Esophagus muscularis mucosa (tissue), 4 donors: Measurements from ENCODE around the gene TOM1L1. TPM values are rescaled to one million over a fixed set of nuclear protein-coding genes. Genes with fewer than 3 reads are reported as not detected.

Experiments
- DNase-seq: peaks from one replicate; pipeline ENCODE4 v3.0.0-alpha.2; 2017; ENCODE audit errors: extremely low spot score
- H3K27ac ChIP-seq, 4 donors: fragments of 200-600 bp; sonication (generic); replicated peaks in 1 of 4; 1 replicate in 3 of 4; 2 replicates in 1 of 4; pipeline ENCODE4 v1.5.1; 2016 to 2019; ENCODE audit warnings: mild to moderate bottlenecking in 1 of 4
- H3K27me3 ChIP-seq, 4 donors: fragments of 200-600 bp; sonication (generic); one replicate each; pipeline versions ENCODE4 v1.5.1 to v1.6.0; 2016 to 2019
- H3K36me3 ChIP-seq, 4 donors: fragments of 200-600 bp; sonication (generic); one replicate each; pipeline ENCODE4 v1.5.1; 2016 to 2019
- H3K4me1 ChIP-seq, 4 donors: fragments of 200-600 bp; sonication (generic); one replicate each; pipeline ENCODE4 v1.5.1; 2016 to 2019
- H3K4me3 ChIP-seq, 4 donors: fragments of 200-600 bp; sonication (generic); 1 replicate in 2 of 4; 2 replicates in 2 of 4; pipeline ENCODE4 v1.5.1; 2016 to 2019; ENCODE audit warnings: mild to moderate bottlenecking in 4 of 4, moderate library complexity in 1 of 4
- H3K9me3 ChIP-seq, 4 donors: fragments of 200-600 bp; sonication (generic); 1 replicate in 3 of 4; 2 replicates in 1 of 4; pipeline ENCODE4 v1.5.1; 2016 to 2019
- EP300 ChIP-seq: sonication (generic); formaldehyde crosslinking; IDR thresholded peaks from one replicate; pipeline ENCODE4 v1.6.1; 2017; ENCODE audit warnings: antibody characterized with exemption
- POLR2A ChIP-seq: fragments of 450-650 bp; IDR thresholded peaks from one replicate; pipeline ENCODE4 v1.6.1; 2017; ENCODE audit warnings: antibody characterized with exemption, moderate library complexity, mild to moderate bottlenecking, low read depth
- POLR2AphosphoS5 ChIP-seq, 2 donors: sonication (generic); formaldehyde crosslinking; IDR thresholded peaks; one replicate each; pipeline ENCODE4 v1.6.1; 2017; ENCODE audit warnings: antibody characterized with exemption in 2 of 2
- WGBS: methylation state at CpG from one replicate; pipeline ENCODE4 v1.1.5; 2018; 5-methylcytosine and 5-hydroxymethylcytosine counted together
- intact Hi-C: fragments of 100-400 bp; cut with DNase I; formaldehyde crosslinking; loops from one replicate; pipeline ENCODE4 v1.15.1; 2023
- total RNA-seq, 4 donors: library from RNA; depleted of rRNA; stranded (reverse); fragments of >200 nt; gene quantifications; one replicate each; pipeline versions ENCODE4 v1.1.0 to v1.2.1, GENCODE V29; 2016
- TF ChIP-seq, protein P1 (sequence below), 3 experiments: fragments of 200-600 bp in 2 of 3; fragments of 450-650 bp in 1 of 3; sonication (generic) in 2 of 3; IDR thresholded peaks; one replicate each; pipeline ENCODE4 v1.5.1; 2017 to 2019; ENCODE audit warnings: antibody characterized with exemption in 3 of 3, mild to moderate bottlenecking in 2 of 3, moderate library complexity in 1 of 3

The TOM1L1 gene
- total RNA-seq, 4 donors from 2014 or later = 25.8 to 40.7 (median 28.6) TPM

DNA sequence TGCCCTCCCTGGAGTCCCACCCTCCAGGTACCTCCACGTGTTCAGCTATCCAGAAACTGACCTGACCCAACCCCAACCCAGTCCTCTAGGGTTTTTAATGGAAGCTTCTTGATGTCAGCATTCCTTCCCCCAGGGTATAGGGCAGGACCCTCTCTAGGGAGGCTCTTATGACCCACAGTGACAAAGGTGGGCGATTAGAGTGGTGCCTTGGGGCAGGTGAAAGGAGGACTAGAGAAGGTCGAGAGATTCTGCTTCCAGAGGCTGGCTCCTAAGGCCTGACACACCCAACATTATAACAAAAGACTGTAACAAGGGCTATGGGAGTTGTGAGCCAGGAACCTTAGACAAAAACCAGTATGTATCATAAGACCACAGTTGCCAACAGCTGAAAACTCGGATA is 50.6 kb downstream of the TOM1L1 start:
- no peaks in the 10 kb centered on the region for H3K4me1 ChIP-seq
- intact Hi-C loops = no loop called here
- H3K27me3 ChIP-seq = no peaks in the 10 kb centered on the region
- no peaks in the 10 kb centered on the region for H3K9me3 ChIP-seq
- peaks cover 0 to 59% (median 22%) of the 10 kb centered on the region in 4 donors for H3K36me3 ChIP-seq
- no peak for DNase-seq
- 91% methylated on average over 4 of the region's 4 CpGs for WGBS
- H3K27ac ChIP-seq = no peak overlapping the region
- TF ChIP-seq, protein P1, sequence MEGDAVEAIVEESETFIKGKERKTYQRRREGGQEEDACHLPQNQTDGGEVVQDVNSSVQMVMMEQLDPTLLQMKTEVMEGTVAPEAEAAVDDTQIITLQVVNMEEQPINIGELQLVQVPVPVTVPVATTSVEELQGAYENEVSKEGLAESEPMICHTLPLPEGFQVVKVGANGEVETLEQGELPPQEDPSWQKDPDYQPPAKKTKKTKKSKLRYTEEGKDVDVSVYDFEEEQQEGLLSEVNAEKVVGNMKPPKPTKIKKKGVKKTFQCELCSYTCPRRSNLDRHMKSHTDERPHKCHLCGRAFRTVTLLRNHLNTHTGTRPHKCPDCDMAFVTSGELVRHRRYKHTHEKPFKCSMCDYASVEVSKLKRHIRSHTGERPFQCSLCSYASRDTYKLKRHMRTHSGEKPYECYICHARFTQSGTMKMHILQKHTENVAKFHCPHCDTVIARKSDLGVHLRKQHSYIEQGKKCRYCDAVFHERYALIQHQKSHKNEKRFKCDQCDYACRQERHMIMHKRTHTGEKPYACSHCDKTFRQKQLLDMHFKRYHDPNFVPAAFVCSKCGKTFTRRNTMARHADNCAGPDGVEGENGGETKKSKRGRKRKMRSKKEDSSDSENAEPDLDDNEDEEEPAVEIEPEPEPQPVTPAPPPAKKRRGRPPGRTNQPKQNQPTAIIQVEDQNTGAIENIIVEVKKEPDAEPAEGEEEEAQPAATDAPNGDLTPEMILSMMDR (IDR thresholded peaks at IDR 0.05) = no peak
- TF ChIP-seq POLR2A (no peak), EP300 (no peak), POLR2AphosphoS5 (IDR thresholded peaks at IDR 0.05) (no peak)
- H3K4me3 ChIP-seq = no peak overlapping the region

DNA sequence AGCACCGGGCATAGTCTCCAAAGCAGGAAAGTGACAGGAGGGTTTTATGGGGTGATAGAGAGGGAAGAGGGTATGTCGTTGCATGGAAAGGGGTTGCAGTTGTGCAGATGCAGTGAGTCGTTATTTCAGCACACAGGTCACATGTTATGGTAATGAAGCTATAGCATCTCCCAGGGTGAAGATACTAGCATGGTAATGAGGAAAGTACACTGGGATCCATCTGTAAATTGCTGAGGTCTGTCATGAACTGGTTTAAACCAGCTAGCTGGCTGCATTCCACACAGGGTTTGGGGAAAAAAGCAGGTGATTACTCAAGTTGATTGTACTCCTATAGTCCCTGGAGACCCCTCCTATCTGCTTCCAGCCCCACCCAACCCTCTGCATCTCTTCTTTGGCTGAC is 56.1 kb downstream of the TOM1L1 start:
- intact Hi-C loops = no loop called here
- Histone ChIP-seq H3K9me3 (no peaks in the 10 kb centered on the region), H3K4me3 (no peak overlapping the region), H3K27me3 (no peaks in the 10 kb centered on the region), H3K36me3 (peaks cover 16 to 87% (median 60%) of the 10 kb centered on the region in 4 donors), H3K4me1 (no peaks in the 10 kb centered on the region), H3K27ac (no peak overlapping the region)
- 65% methylated on average over 3 of the region's 3 CpGs for WGBS
- TF ChIP-seq POLR2A (no peak), POLR2AphosphoS5 (IDR thresholded peaks at IDR 0.05) (no peak), EP300 (no peak)
- TF ChIP-seq, protein P1 (IDR thresholded peaks at IDR 0.05) = no peak
- no peak for DNase-seq

DNA sequence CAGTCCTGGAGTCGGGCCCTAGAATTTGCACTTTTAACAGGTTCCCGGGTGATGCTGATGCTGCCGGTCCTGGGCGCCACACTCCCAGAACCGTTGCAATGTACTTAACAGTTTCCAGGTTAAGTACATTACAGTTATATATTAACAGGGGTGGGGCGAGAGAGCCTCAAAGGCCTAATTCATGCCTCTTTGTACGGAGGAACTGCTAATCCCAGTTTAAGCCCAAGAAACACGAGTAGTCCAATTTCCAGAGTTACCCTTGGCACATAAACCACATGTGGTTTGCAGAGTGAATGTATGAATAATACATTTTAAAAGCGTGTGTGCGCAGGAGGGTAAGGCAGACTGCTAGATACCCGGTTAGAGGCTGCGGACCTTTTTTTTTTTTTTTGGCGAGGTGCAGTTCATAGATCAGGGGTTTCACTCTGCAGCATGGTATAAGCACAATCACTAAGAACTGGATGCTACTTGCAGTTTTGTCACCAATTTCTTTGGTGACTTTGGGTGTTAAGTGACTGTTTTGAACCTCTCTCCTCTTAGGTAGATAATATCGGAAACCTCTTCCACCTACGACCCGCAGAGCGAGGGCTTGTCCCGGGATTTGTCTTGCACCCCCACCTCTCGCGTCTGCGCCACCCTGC is 67.1 kb downstream of the TOM1L1 start:
- WGBS = under 1% methylated on average over 15 of the region's 21 CpGs
- DNase-seq = no peak
- peaks cover 5 to 19% (median 14%) of the 10 kb centered on the region in 4 donors for H3K36me3 ChIP-seq
- TF ChIP-seq EP300 (no peak), POLR2A (no peak)
- TF ChIP-seq, protein P1 (IDR thresholded peaks at IDR 0.05) = peak in 1 of 3 experiments; percentile 41
- H3K4me3 ChIP-seq = peak overlapping the region; percentile 88 to 95 (median 92)
- no peaks in the 10 kb centered on the region for H3K27me3 ChIP-seq
- H3K4me1 ChIP-seq = peaks cover 22 to 42% (median 38%) of the 10 kb centered on the region in 4 donors
- peak overlapping the region; percentile 88 to 94 (median 92) for H3K27ac ChIP-seq
- intact Hi-C loops = loop anchor here (2.0 kb wide), 1 partner anchor 67 kb away; the partner anchor contains the start of gene TOM1L1
- H3K9me3 ChIP-seq = no peaks in the 10 kb centered on the region

DNA sequence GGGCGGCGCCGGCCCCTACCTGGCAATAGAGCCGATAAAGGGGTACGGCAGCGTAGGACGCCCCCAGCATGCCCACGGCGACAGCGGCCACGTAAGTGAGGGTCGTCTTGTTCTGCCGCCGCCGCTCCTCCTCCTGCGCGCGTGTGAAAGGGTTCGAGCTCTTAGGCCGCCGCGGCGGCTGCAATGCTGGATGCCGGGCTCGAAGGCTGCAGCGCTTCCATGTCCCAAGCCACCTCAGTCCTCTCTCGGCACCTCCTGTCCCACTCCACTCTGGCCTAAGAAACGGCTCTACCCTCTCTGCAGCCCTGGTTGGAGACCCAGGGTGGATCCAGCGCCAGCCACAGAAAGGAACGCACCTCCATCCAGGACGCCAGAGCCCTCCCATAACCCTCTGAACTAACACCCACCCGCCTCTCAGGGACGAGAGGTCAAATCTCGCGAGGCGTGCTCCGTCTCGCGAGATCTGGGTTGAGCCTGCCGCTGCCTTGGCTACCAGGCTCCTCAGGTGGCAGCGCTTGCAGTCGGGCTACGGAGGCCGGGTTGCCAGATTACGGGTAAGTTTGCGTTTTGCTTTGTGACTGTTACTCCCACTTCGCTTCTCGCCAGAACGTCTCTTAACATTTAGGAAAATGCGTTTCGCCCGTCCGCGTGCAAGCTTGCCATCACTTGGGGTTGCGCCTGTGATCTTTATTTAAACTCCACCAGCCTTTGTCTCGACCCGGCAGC is 67.8 kb downstream of the TOM1L1 start, which contains the start of the genes COX11 and STXBP4:
TSS of gene COX11 (minus strand) at position 393 of the 726 bp plus-strand sequence. CDS start at position 385, 8 bp downstream.
TSS of gene STXBP4 (plus strand) at position 504 of the 726 bp plus-strand sequence. CDS start 17,455 bp downstream, outside the sequence.
- Histone ChIP-seq H3K4me3 (peak within 1 kb of the TSS; percentile 88 to 95 (median 92)), H3K27ac (peak within 1 kb of the TSS; percentile 88 to 94 (median 92)), H3K27me3 (no peaks in the 10 kb centered on the region), H3K4me1 (peaks cover 22 to 45% (median 42%) of the 10 kb centered on the region in 4 donors), H3K36me3 (peaks cover 0 to 13% (median 9%) of the 10 kb centered on the region in 4 donors), H3K9me3 (no peaks in the 10 kb centered on the region)
- 0% methylated on average over 15 of the region's 57 CpGs for WGBS
- DNase-seq = peak; percentile 97
- intact Hi-C loops = loop anchor here (2.0 kb wide), 1 partner anchor 68 kb away; the partner anchor contains the start of gene TOM1L1
- TF ChIP-seq POLR2AphosphoS5 (IDR thresholded peaks at IDR 0.05) = peak; percentile 91 to 93
- TF ChIP-seq, protein P1 (IDR thresholded peaks at IDR 0.05) = peak in 2 of 3 experiments; percentile 44 to 52
- TF ChIP-seq EP300 = no peak
- no peak for TF ChIP-seq POLR2A
